DMS114 treated with DMSO at 0.1 percent for 48 hours (cell line): ENCODE measurements around the gene ASCC1.
"Not testable (repeated sequence)": the region's sequence is repeated elsewhere in the genome, so short reads cannot be mapped to it uniquely, and the experiment has no call there.

ENCODE experiments used
- DNase-seq: peaks from one replicate; lab custom pipeline; 2025; ENCODE audit not compliant: unreplicated experiment; lab: John Stamatoyannopoulos, UW

The ASCC1 gene

GRCh38 chr10:72248468-72249151 lies 32.5 kb upstream of the ASCC1 start:
- DNase-seq: no peak

DNA sequence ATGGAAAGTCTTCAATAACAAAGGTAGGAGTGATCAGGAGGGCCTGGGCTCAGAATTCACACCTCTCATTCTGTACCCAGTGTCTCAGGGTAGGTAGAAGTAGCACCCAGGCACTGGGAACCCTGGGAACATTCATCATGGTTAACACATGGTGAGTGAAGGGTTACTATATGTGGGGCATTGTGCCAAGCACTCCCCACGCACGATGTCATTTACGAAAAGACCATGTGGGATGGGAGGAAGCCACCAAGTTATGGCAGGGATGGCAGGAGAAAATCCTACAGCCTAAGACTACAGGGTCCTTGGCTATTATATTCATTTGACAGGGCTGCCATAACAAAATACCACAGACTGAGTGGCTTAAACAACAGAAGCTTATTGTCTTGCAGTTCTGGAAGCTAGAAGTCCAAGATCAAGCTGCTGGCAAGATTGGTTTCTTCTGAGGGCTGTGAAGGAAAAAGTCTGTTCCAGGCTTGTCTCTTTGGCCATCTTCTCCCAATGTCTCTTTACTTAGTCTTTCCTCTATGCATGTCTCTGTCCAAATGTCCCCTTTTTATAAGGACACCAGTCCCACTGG lies 30.0 kb upstream of the ASCC1 start:
- DNase-seq: no peak

DNA sequence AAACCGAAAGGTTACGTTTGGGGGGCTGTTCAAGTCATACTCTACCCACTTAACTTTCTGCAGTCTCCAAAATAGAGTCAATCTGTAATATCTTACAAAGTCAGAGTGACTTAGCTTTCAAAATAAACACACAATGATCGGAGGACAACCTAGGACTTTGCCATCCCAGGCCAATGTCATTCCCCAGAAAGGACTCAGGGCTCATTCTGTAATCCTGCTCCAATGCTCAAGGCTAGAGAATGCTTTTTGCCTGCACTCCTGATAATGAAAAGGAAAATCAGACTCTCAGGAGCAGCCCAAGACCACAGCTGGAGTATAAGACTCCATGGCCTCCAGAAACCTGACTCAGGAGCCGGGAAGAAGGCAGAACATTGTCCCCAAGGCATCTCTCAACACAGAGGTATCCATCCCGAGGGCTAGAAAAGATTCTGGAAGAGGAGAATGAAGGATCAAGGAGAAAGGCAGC lies 28.5 kb upstream of the ASCC1 start:
- DNase-seq: no peak

DNA sequence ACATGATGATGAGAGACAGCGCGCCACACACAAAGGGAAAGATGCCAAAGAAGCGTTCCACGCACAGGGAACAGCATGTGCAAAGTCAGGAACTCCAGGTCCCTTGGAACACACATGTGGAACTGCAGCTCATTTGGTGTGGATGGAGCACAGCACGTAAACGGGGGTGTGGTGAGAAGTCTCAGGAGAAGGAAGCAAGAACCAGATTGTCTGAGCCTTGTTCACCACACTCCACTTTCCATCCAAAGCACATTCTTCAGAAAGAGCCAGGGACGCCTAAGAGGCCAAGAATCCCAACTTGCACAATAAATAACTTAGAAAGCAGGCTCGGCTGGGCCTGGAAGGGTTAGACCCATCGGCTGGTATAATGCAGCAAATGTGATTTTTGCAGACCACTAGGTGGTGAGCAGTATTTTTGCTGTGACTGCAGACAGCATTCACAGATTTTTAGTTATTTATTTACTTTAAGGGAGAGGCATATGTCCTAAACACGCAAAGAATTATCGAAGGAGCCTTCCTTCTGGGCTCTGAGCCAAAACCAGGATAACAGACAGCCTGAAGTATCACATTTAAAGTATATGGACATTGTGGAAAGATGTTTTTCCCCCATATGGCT lies 27.9 kb upstream of the ASCC1 start:
- DNase-seq: peak; percentile 33

- no peak for DNase-seq
These were observed 26.6 kb upstream of the ASCC1 start for GRCh38 chr10:72242675-72243074.

- no peak for DNase-seq
These were observed 25.7 kb upstream of the ASCC1 start for GRCh38 chr10:72241691-72242252.

GRCh38 chr10:72240371-72240770 lies 24.3 kb upstream of the ASCC1 start:
- DNase-seq: no peak

DNA sequence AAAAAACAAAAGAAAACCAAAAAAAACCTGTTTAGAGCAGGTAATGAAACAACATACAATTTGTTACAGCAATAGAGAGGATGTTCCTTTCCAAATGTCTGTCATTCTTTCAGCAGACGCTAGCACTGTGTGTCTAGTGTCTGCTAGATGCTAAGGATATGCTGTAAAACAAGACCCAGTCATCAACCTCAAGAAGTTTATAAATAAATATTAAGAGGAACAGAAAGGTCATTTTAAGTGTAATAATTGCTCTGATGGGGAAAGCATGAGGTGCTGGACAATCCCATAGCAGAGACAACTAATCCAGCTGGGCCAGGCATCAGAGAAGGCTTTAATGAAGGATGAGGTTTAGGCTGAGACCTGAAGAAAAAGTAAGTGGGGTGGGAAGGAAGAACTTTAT lies 23.3 kb upstream of the ASCC1 start:
- DNase-seq: no peak

DNA sequence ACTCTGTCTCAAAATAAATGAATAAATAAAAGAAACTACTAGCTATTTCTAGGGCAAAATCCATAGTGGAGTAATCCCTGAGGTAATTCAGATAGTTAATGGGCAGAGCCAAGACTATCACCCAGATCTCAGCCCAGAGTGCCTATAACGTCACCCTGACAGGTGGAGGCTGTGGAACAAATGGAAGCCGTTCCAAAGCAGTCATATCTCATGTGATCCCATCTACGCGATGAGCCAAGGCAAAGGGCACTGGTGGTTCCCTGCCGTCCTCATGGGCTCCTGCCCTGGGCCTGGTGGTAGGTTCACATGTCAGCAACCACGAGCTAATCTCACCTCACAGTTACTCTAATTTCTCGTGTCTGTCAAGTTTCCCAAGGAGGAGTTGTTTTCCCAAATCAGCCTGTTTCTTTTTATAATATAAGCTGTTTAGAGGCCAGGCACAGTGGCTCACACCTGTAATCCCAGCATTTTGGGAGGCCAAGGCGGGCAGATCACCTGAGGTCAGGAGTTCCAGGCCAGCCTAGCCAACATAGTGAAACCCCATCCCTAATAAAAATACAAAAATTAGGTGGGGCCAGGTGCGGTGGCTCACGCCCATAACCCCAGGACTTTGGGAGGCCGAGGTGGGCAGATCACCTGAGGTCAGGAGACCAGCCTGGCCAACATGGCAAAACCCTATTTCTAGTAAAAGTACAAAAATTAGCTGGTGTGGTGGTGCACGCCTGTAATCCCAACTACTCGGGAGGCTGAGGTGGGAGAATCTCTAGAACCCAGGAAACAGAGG lies 22.5 kb upstream of the ASCC1 start:
- no peak for DNase-seq

GRCh38 chr10:72235544-72236279 lies 19.6 kb upstream of the ASCC1 start:
- DNase-seq: no peak

DNA sequence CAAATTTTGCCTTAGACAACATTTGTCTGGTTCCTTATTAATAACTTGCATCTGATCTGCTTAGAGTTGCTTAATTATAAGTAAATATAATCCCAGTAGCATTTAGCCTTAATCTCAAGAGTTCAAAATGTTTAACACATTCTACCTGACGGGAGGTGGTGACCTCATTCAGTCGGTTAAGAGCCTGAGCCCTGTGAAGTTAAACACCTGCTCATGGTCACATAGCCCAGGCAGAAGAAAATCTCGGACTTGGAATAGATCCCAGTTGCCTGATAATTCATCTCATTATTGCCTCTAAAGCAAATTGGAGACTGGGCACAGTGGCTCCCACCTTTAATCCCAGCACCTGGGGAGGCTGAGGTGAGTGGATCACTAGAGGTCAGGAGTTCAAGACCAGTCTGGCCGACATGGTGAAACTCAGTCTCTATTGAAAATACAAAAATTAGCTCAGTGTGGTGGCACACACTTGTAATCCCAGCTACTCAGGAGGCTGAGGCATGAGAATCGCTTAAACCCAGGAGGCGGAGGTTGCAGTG lies 18.6 kb upstream of the ASCC1 start:
- no peak for DNase-seq

GRCh38 chr10:72233621-72234020 lies 17.5 kb upstream of the ASCC1 start:
- no peak for DNase-seq

DNA sequence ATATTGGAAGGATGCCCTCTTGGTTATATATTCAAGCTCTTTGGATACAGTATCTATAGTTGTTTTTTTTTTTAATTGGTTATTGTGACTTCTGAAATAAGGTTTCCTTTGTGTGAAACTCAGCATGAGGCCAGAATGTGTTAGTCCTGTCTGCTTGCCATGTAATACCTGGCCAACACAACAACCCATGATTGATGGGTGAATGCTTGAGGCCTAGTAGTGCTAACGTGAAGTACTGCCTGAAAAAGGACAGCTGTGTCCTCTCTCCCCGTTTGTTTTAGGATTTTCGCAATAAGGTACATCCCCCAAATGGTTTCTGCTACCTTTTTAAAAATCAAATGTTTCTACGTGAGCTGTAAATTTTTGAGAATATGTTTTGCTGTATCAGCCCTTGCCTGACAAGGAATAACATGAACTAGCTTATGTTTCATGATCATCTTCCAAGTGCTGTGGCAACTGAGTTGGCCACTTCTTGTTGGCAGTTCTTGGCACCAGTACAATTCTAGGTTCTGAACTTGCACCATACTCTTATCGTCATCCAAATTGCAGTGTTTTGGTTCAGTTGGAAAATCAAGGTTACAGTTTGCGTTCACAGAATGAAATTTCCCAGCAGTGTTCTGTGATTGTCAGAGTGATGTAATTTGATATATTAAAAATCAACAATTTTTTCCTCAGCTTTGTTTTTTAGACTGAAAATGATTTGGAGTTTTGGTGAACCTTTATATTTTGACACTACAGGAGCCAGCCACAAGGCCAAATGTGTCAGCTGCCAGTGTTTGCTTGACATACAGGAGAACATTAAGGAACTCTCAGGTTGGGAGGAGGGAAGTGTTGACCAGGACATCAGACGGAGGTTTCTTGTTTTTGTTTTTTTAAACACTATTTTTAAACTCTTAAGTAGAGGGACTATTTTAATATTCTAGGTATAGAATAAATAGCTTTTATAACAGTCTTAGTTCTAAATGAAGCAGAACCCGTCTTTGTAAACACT lies 13.5 kb upstream of the ASCC1 start:
- no peak for DNase-seq

GRCh38 chr10:72228318-72228751 lies 12.3 kb upstream of the ASCC1 start:
- DNase-seq: no peak

GRCh38 chr10:72227826-72228225 lies 11.8 kb upstream of the ASCC1 start:
- no peak for DNase-seq

DNA sequence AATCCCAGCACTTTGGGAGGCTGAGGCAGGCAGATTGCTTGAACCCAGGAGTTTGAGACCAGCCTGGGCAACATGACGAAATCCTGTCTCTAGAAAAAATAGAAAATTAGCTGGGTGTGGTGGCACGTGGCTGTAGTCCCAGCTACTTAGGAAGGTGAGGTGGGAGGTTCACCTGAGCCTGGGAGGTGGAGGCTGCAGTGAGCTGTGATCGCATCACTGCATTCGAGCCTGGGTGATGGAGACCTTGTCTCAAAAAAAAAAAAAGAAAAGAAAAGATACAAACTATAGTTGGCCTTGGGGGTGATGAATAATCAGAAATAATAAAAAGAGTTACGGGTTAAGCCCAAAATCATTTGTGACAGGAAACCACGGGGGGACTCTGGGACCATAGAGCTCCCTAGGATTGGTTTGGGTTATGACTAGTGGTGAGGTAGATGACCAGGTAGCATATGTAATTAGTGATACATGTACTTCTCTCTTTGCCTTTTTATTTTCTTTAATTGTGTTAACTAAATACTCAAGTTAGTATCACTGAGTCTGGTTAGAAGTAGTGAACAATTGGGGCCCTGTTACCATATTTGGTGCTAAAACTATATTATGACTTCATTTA lies 10.4 kb upstream of the ASCC1 start:
- no peak for DNase-seq

- DNase-seq: not testable (repeated sequence)
These were observed 8.1 kb upstream of the ASCC1 start for GRCh38 chr10:72224191-72224590.

DNA sequence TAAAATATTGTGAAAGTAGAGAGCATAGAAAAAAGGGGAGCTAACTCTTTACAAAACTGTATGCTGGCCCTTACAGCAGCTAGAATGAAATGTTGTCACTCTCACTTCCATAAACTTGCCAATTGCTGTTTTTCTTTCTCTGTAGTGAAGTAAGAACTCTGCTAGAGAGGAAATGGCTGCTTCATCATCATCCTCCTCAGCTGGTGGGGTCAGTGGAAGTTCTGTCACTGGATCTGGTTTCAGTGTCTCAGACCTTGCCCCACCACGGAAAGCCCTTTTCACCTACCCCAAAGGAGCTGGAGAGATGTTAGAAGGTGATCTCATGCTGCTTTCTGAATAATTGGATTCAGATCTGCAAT lies 7.6 kb upstream of the ASCC1 start:
- no peak for DNase-seq

DNA sequence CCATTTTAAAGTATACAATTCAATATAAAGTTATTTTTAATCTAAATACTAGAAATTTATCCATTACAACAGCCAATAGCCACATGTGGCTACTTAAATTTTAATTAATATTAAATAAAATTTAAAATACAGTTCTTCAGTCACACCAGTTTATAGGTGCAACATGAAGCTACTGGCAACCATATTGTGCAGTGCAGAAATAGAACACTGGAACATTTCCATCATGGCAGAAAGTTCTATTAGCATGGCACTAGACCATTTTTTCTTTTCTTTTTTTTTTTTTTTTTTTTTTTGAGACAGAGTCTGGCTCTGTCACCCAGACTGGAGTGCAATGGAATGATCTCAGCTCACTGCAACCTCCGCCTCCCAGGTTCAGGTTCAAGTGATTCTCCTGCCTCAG lies 5.2 kb upstream of the ASCC1 start:
- no peak for DNase-seq
